Thymus (tissue), 11 donors: ENCODE results near the gene RPS6KA5. TPM values are rescaled to one million over a fixed set of nuclear protein-coding genes. Genes with fewer than 3 reads are reported as not detected.
"Not testable (repeated sequence)": the region's sequence is repeated elsewhere in the genome, so short reads cannot be mapped to it uniquely, and the experiment has no call there.

ENCODE experiments used
- DNase-seq, 9 donors: peaks; one replicate each; pipeline ENCODE4 v3.0.0-alpha.2; 2013; ENCODE audit warnings: low spot score in 9 of 9, low read depth in 6 of 9, missing footprints in 1 of 9
- H3K27ac ChIP-seq, 2 donors: one replicate each; pipeline ENCODE4 v1.5.1; 2013; ENCODE audit warnings: control low read depth in 1 of 2, low read depth in 1 of 2, low read length in 1 of 2, mild to moderate bottlenecking in 1 of 2, moderate library complexity in 1 of 2
- H3K27me3 ChIP-seq, 2 donors: one replicate each; pipeline ENCODE4 v1.5.1; 2013; ENCODE audit warnings: low read length in 1 of 2; ENCODE audit not compliant: control insufficient read depth in 2 of 2, insufficient read depth in 1 of 2
- H3K36me3 ChIP-seq, 2 donors: one replicate each; pipeline ENCODE4 v1.5.1; 2013; ENCODE audit warnings: low read length in 1 of 2, mild to moderate bottlenecking in 1 of 2, moderate library complexity in 1 of 2; ENCODE audit not compliant: control insufficient read depth in 2 of 2, insufficient read depth in 2 of 2
- H3K4me1 ChIP-seq, 2 donors: one replicate each; pipeline ENCODE4 v1.5.1; 2013; ENCODE audit warnings: low read length in 2 of 2; ENCODE audit not compliant: control insufficient read depth in 2 of 2, insufficient read depth in 2 of 2
- H3K4me3 ChIP-seq, 2 donors: one replicate each; pipeline ENCODE4 v1.5.1; 2013; ENCODE audit warnings: low read length in 2 of 2, control low read depth in 1 of 2, mild to moderate bottlenecking in 1 of 2
- H3K9me3 ChIP-seq, 2 donors: one replicate each; pipeline ENCODE4 v1.5.1; 2013; ENCODE audit warnings: low read length in 1 of 2, mild to moderate bottlenecking in 1 of 2; ENCODE audit not compliant: control insufficient read depth in 2 of 2, insufficient read depth in 1 of 2
- WGBS: extraction: QIAGEN DNeasy Blood & Tissue Kit; methylation state at CpG from one replicate; pipeline ENCODE4 v1.1.7; 2013; 5-methylcytosine and 5-hydroxymethylcytosine counted together
- polyA plus RNA-seq: library from polyadenylated mRNA; stranded (reverse); fragments of 200-250 nt; gene quantifications from one replicate; pipeline ENCODE4 v1.2.3, GENCODE V29; 2013
- total RNA-seq: library from RNA; stranded (reverse); fragments of 120-200 nt; gene quantifications from one replicate; pipeline ENCODE4 v1.2.4, GENCODE V29; 2013
- donor health status: healthy.

RPS6KA5 gene
- total and polyA plus RNA-seq, 2 donors: 4.0 to 5.1 TPM

GRCh38 chr14:90839024-90839888, 221.2 kb downstream of the RPS6KA5 start:
- Histone ChIP-seq H3K27ac (peak overlapping the region in 1 of 2 donors; percentile 37), H3K9me3 (peaks cover 0 to 4% of the 10 kb centered on the region in 2 donors), H3K4me1 (peaks cover 5 to 10% of the 10 kb centered on the region in 2 donors), H3K4me3 (no peak overlapping the region), H3K27me3 (peaks cover 0 to 7% of the 10 kb centered on the region in 2 donors), H3K36me3 (no peaks in the 10 kb centered on the region)
- WGBS: 93% methylated on average over 10 of the region's 10 CpGs
- DNase-seq: no peak

GRCh38 chr14:90838531-90838930, 221.9 kb downstream of the RPS6KA5 start:
- 95% methylated on average over 8 of the region's 8 CpGs for WGBS

GRCh38 chr14:90837355-90837754, 223.1 kb downstream of the RPS6KA5 start:
- Histone ChIP-seq H3K9me3 (no peaks in the 10 kb centered on the region), H3K4me3 (no peak overlapping the region), H3K36me3 (no peaks in the 10 kb centered on the region), H3K27me3 (peaks cover 0 to 7% of the 10 kb centered on the region in 2 donors), H3K27ac (no peak overlapping the region), H3K4me1 (peaks cover 5 to 10% of the 10 kb centered on the region in 2 donors)
- 97% methylated on average over 9 of the region's 9 CpGs for WGBS
- DNase-seq: no peak

More at GRCh38 chr14:90838531-90838930, 221.9 kb downstream of the RPS6KA5 start:
- not testable (repeated sequence) for DNase-seq, H3K27ac ChIP-seq, H3K27me3 ChIP-seq, H3K4me3 ChIP-seq, H3K4me1 ChIP-seq, H3K9me3 ChIP-seq, H3K36me3 ChIP-seq

GRCh38 chr14:90836692-90837063, 223.8 kb downstream of the RPS6KA5 start:
- WGBS: 49% methylated on average over 7 of the region's 7 CpGs
- H3K36me3 ChIP-seq: no peaks in the 10 kb centered on the region
- no peak overlapping the region for H3K27ac ChIP-seq
- no peak overlapping the region for H3K4me3 ChIP-seq
- no peak for DNase-seq
- H3K4me1 ChIP-seq: peaks cover 5 to 10% of the 10 kb centered on the region in 2 donors
- H3K27me3 ChIP-seq: peaks cover 0 to 10% of the 10 kb centered on the region in 2 donors
- H3K9me3 ChIP-seq: no peaks in the 10 kb centered on the region

GRCh38 chr14:90831821-90832220, 228.6 kb downstream of the RPS6KA5 start:
- DNase-seq: no peak
- no peaks in the 10 kb centered on the region for H3K36me3 ChIP-seq
- H3K9me3 ChIP-seq: peaks cover 3 to 6% of the 10 kb centered on the region in 2 donors
- H3K4me3 ChIP-seq: no peak overlapping the region
- peaks cover 16 to 31% of the 10 kb centered on the region in 2 donors for H3K4me1 ChIP-seq
- H3K27me3 ChIP-seq: peaks cover 0 to 7% of the 10 kb centered on the region in 2 donors
- 97% methylated on average over 10 of the region's 10 CpGs for WGBS
- H3K27ac ChIP-seq: no peak overlapping the region

- H3K27me3 ChIP-seq: peaks cover 0 to 4% of the 10 kb centered on the region in 2 donors
- peaks cover 3 to 6% of the 10 kb centered on the region in 2 donors for H3K9me3 ChIP-seq
- 97% methylated on average over 26 of the region's 26 CpGs for WGBS
- no peak for DNase-seq
- H3K4me1 ChIP-seq: peaks cover 11 to 24% of the 10 kb centered on the region in 2 donors
- no peaks in the 10 kb centered on the region for H3K36me3 ChIP-seq
- no peak overlapping the region for H3K4me3 ChIP-seq
- H3K27ac ChIP-seq: no peak overlapping the region
Observed at GRCh38 chr14:90830931-90831701, 229.3 kb downstream of the RPS6KA5 start.

- H3K4me3 ChIP-seq: no peak overlapping the region
- DNase-seq: no peak
- WGBS: 81% methylated on average over 4 of the region's 4 CpGs
Observed at GRCh38 chr14:90829677-90830076, 230.8 kb downstream of the RPS6KA5 start.

GRCh38 chr14:90828642-90829487, 231.6 kb downstream of the RPS6KA5 start:
- no peaks in the 10 kb centered on the region for H3K36me3 ChIP-seq
- H3K27ac ChIP-seq: peak overlapping the region; percentile 46 to 77
- H3K4me1 ChIP-seq: peaks cover 11 to 22% of the 10 kb centered on the region in 2 donors
- peak overlapping the region in 1 of 2 donors; percentile 29 for H3K4me3 ChIP-seq
- peak in 2 of 9 donors; percentile 14 to 37 for DNase-seq
- H3K9me3 ChIP-seq: peaks cover 5 to 13% of the 10 kb centered on the region in 2 donors
- 86% methylated on average over 17 of the region's 17 CpGs for WGBS
- H3K27me3 ChIP-seq: peaks cover 0 to 4% of the 10 kb centered on the region in 2 donors

More at GRCh38 chr14:90829677-90830076, 230.8 kb downstream of the RPS6KA5 start:
- peaks cover 3 to 9% of the 10 kb centered on the region in 2 donors for H3K9me3 ChIP-seq
- no peaks in the 10 kb centered on the region for H3K36me3 ChIP-seq
- peaks cover 11 to 22% of the 10 kb centered on the region in 2 donors for H3K4me1 ChIP-seq
- no peak overlapping the region for H3K27ac ChIP-seq
- peaks cover 0 to 4% of the 10 kb centered on the region in 2 donors for H3K27me3 ChIP-seq
